GM12892 (cell line): ENCODE measurements around the gene MZT2B.
"Not testable (repeated sequence)": the region's sequence is repeated elsewhere in the genome, so short reads cannot be mapped to it uniquely, and the experiment has no call there.

ENCODE experiments used
- POLR2A ChIP-seq: IDR thresholded peaks from 2 replicates; pipeline ENCODE4 v1.6.1; 2011; ENCODE audit warnings: low read depth, low read length, control low read depth
- POLR2AphosphoS5 ChIP-seq: IDR thresholded peaks from 2 replicates; pipeline ENCODE4 v1.6.1; 2011; ENCODE audit warnings: low read depth, low read length, control low read depth
- TAF1 ChIP-seq: IDR thresholded peaks from 2 replicates; pipeline ENCODE4 v1.6.1; 2011; ENCODE audit warnings: low read depth, mild to moderate bottlenecking, control low read depth, low read length, borderline replicate concordance

DNA sequence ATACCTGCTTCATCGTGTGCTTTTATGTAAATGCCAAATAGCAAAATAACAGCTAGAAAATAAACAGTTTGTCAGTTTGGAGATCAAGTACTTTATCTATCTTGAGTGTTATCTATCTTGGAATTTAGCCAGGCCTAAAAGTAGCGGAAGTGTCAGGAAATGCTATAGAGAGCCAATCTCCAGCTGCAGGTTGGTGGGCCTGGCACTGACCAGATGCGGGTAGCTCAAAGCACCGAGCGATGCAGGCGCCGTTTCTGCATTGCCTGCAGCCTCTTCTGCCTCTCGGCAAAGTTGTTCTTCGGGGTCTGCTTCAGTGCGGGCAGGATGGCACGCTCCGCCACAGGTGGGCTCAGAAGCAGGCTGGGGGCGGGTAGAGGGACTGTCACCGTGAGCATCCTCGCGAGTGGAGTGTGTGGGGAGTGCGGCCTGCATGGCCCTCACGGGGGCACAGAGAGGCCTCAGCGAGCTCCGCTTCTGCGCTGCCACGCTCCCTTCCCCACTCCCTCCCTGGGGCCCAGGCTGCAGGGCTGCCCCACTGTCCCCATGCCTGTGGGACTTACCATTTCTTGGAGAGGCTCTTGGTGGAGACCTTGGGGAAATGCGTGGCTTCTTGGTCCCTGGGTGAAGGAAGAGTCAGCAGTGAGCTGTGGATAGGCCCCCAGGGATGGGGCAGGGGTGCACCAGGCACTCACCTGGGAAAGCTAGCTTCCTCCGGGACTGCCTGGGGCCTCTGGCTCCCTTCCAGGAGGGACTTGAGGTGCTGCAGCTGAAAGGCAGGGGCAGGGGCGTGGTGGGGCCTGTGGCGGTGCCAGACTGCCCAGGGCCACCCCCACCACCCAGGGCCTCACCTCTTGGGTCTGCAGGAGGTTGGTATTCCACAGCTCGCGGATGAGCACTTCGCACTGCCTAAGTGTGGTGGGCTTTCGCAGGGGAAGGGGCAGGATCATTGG lies 42.5 kb upstream of the MZT2B start:
- not testable (repeated sequence) for TF ChIP-seq POLR2A, POLR2AphosphoS5, TAF1
